ENCODE measurements around the gene HOXD4.

Gene HOXD4

GRCh38 chr2:176122683-176123410 lies 28.5 kb upstream of the HOXD4 start, which contains the start of gene HOXD9:
HOXD9 (plus strand) TSS chr2:176122719; CDS start chr2:176122769, 50 bp downstream.
- TF ChIP-seq CTCF (IDR thresholded peaks at IDR 0.05) = no peak

GRCh38 chr2:176123411-176124109 lies 27.8 kb upstream of the HOXD4 start:
- TF ChIP-seq CTCF (IDR thresholded peaks at IDR 0.05) = no peak

- TF ChIP-seq CTCF (IDR thresholded peaks at IDR 0.05) = no peak
Measured at GRCh38 chr2:176124110-176124946, 27.0 kb upstream of the HOXD4 start.

GRCh38 chr2:176124947-176125771 lies 26.2 kb upstream of the HOXD4 start:
- TF ChIP-seq CTCF (IDR thresholded peaks at IDR 0.05) = no peak

GRCh38 chr2:176125772-176126054 lies 25.6 kb upstream of the HOXD4 start:
- TF ChIP-seq CTCF (IDR thresholded peaks at IDR 0.05) = no peak

- peak; percentile 76 for TF ChIP-seq CTCF (IDR thresholded peaks at IDR 0.05)
Measured at GRCh38 chr2:176126929-176127773, 24.2 kb upstream of the HOXD4 start.

Data from LNCAP (cell line).